ENCODE data around the gene KRTAP4-3.
"Not testable (repeated sequence)": the region's sequence is repeated elsewhere in the genome, so short reads cannot be mapped to it uniquely, and the experiment has no call there.

Gene KRTAP4-3

DNA sequence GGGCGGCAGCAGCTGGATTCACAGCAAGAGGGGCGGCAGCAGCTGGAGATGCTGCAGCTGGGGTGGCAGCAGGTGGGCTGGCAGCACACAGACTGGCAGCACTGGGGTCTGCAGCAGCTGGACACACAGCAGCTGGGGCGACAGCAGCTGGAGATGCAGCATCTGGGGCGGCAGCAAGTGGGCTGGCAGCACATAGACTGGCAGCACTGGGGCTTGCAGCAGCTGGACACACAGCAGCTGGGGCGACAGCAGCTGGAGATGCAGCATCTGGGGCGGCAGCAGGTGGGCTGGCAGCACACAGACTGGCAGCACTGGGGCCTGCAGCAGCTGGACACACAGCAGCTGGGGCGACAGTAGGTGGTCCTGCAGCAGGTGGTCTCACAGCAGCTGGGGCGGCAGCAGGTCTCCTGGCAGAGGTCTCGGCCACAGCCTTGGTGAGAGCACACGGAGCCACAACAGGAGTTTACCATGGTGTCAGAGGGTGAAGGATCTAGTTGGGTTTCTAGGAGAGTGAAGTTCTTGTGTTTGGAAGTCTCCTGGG is 50.1 kb downstream of the KRTAP4-3 start, which contains the start of gene KRTAP4-11:
TSS of gene KRTAP4-11 (minus strand) at position 528 of the 541 bp plus-strand sequence. CDS start at position 470, 58 bp downstream.
- DNase-seq (ENCODE audit: low read depth) = not testable (repeated sequence)

Data from GM04503 (cell line).